HPDE6-E6E7 (cell line): ENCODE measurements around the gene TEX19.
"Not testable (repeated sequence)": the region's sequence is repeated elsewhere in the genome, so short reads cannot be mapped to it uniquely, and the experiment has no call there.

Source experiments
- DNase-seq: peaks from one replicate; pipeline ENCODE4 v3.0.0; 2011; ENCODE audit warnings: missing footprints; ENCODE audit errors: extremely low spot score

TEX19 gene

DNA sequence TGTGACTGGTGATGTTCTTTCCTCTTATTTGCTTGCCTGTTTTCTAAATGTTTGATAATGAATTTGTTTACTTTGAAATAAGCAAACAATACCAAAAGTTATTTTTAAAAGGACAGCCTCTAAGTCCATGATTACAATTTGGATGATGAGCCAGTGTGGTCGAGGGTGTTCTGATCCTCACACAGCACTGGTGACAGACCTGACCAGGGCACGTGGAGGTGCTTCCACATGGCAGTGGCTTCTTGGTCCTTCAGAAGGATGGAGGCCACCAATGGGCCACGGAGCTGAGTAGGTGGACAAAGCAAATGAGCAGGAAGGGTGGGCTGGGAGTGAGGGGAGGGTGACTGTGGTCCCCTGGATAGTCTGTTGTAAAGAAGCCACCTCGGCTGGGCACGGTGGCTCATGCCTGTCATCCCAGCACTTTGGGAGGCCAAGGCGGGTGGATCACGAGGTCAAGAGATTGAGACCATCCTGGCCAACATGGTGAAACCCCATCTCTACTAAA lies 4.2 kb upstream of the TEX19 start:
- no peak for DNase-seq

DNA sequence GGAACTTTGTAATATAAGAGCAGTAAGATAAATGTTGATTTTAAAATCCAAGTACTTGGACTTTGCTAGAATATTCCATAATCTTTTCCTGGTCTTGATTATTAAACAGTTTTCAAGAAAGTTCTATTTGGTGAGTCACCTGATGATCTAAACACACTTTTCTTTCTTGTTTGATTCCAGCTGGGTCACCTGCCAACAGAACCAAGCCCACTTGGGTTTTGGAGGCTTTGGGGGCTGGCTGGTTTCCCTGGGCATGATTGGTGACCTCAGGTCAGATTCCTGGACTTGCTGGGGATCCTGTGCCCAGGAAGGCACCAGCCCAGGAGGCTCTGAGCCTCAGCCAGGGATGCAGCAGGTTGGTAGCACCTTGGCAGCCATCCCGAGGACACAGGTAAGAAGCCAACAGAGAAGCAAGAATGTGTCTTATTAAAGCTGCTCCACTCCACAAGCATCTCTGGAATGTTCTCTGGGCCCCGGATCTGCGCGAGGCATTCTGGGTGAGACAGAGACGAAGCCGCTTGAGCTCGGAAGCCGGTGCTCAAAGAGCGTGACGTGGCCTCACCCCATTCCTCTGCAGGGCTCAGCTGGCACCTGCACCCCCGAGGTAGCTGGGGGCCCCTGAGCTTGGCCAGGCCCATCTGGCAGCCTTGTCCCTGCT lies 3.1 kb upstream of the TEX19 start:
- DNase-seq = peak; percentile 73

DNA sequence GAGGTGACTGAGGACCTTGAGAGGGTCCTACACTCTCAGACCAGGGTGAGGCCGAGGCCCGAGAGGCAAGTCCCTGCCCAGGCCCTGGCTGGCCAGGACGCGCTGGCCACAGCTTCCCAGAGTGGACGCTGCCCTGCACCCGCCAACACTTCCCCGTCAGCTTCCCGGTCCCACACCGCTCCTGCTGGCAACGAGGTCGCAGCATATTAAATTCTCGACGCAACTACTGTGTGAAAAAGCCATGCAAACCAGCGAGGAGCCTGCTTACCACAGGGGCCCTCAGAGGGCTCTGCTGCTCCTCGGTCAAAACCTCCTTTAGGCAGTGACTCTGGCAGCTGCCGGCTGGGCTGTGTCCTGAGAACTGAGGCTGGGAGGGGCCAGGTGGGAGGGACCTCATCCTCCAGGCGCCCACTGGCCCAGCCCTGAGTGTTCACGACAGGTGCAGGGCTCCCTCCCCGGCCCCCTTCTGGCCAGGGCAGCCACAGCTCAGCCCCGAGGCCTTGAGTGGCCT lies 2.1 kb upstream of the TEX19 start:
- no peak for DNase-seq

DNA sequence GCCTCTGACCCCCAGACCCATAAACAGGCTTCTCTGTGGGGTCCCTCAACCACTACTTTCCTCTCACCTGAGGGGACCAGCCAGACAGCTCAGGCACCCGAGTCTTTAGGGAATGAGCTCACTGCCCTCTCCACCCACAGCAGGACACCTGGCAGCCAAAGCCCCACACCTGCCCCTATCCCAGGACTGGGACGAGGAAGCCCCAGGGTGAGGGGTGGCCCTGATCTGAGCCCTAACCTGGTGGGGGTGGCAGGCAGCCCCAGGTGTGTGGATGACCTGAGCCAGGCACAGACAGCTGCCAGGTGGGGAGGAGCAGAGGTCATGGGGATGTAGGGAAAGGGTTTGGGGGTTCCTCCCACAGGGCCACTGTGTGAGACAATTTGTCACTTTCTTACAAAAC lies 1.7 kb upstream of the TEX19 start:
- DNase-seq = no peak

DNA sequence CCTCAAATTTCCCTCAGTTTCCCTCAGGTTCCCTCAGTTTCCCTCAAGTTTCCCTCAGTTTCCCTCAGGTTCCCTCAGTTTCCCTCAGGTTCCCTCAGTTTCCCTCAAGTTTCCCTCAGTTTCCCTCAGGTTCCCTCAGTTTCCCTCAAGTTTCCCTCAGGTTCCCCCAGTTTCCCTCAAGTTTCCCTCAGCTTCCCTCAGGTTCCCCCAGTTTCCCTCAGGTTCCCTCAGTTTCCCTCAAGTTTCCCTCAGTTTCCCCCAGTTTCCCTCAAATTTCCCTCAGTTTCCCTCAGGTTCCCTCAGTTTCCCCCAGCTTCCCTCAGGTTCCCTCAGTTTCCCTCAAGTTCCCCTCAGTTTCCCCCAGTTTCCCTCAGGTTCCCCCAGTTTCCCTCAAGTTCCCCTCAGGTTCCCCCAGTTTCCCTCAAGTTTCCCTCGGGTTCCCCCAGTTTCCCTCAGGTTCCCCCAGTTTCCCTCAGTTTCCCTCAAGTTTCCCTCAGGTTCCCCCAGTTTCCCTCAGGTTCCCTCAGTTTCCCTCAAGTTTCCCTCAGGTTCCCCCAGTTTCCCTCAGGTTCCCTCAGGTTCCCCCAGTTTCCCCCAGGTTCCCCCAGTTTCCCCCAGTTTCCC lies 516 bp downstream of the TEX19 start:
- DNase-seq = not testable (repeated sequence)

GRCh38 chr17:82361885-82362633 lies 3.0 kb downstream of the TEX19 start:
- DNase-seq = no peak

DNA sequence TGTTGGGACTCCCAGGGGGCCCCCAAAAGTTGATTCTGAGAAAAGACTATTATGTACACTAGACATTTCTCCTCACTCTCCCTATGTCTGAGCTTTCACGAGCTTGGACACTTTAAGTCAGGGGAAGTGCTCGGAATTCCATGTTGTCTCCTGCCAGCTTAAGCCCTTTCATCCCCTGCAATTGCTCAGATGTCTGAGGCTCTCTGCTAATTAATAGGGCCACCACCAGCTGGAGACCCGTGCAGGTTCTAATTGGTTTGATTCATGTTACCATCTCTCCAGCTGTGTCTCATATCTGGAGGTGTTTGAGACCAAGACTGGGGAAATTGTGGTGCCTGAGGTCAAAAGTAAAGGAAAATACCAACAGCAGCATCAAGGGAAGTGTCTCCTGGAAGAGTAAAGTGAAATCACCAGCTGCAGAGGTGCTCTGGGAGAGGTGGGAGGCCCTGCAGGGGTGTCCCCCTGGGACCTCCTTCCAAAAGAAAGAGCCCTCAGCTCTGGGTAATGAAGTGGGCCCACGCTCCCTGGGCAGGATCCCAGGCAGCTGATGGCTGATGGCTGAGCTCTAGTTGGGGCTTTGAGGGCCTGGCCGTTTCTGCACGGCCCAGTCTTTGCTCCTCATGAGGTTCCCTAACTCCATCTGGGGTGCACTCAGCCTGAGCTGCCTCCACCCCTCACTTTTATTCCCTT lies 6.7 kb downstream of the TEX19 start:
- no peak for DNase-seq

GRCh38 chr17:82366749-82367148 lies 7.7 kb downstream of the TEX19 start:
- DNase-seq = no peak

GRCh38 chr17:82367724-82368524 lies 8.9 kb downstream of the TEX19 start:
- DNase-seq = no peak

GRCh38 chr17:82369211-82369610 lies 10.2 kb downstream of the TEX19 start:
- no peak for DNase-seq

- no peak for DNase-seq
These were observed 11.7 kb downstream of the TEX19 start for GRCh38 chr17:82370471-82371332.

DNA sequence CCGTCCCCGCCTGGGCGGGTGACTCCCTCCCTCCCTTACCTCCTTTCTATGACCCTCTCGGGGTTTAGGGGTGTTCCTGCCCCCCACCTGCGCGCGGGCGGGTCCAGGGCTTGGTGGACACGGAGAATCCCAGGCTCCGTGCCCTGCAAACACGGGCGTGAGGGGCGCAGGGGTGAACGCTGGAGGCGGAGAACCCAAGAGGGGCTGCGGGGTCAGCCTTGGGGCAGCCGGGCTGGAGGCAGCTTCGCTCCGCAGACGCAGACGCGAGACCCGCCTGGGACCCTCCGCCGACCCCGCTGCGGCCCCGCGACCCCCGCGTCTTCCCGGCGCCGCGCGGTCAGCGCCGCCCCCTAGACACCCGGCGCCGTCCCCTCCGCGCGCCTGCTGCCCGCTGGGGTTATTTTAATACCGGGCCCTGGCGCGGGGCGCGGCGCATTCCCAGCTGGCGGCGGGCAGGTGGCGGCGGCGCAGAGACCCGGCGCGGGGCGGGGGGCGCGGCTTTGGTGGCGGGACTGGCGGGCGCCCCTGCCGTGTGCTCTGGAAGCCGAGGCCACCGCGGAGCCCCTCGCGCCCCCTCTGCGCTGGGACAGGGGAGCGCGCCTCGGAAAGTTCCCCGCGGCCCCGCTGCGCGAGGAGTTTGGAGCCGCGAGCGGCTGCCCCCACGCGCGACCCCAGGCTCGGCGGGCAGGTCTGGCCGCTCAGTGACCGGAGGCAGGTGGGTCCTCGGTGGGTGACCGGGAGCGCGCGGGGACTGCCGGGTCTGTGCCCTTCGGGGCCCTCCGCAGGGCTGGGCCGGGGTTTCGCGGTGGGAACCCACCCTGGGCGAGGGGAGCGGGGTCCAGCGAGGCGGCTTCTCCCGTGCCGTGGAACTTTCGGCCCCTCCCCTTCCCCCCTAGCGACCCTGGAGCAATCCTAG lies 12.5 kb downstream of the TEX19 start, which contains the start of gene UTS2R:
Gene UTS2R, plus strand, starts transcription at position 433 of the 916 bp plus-strand sequence. CDS start 2,560 bp downstream, outside the sequence.
- no peak for DNase-seq

- no peak for DNase-seq
These were observed 13.4 kb downstream of the TEX19 start for GRCh38 chr17:82372249-82373071.

- DNase-seq = not testable (repeated sequence)
These were observed 14.0 kb downstream of the TEX19 start for GRCh38 chr17:82373072-82373452.

DNA sequence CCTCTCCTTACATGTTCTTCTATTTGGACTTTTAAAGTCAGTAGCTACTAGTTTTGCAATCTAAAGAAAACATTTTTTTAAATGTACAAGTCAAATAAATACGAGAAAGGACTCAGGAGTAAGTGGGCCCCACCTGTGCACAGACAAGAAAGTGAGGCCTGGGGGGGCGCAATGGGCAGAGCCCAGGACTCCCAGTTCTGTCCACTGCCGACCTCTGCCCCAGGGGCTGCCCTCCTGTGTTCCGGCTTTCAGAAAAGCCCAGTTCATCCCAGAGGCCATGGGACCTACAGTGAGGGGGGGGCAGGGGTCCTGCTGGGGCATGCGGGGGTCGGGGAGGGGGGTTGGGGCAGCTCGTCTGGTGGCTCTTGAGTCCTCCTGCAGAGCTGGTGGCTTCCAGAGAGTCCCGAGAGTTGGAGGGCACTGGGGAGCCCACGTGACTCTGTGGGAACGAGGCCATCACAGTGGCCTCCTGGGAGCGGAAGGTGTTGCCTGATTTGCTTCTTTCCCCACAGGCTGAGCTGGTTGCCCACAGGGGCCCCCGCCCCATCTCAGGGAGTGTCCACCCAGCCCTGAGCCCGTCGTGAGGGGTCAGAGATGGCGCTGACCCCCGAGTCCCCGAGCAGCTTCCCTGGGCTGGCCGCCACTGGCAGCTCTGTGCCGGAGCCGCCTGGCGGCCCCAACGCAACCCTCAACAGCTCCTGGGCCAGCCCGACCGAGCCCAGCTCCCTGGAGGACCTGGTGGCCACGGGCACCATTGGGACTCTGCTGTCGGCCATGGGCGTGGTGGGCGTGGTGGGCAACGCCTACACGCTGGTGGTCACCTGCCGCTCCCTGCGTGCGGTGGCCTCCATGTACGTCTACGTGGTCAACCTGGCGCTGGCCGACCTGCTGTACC lies 14.9 kb downstream of the TEX19 start:
- no peak for DNase-seq

DNA sequence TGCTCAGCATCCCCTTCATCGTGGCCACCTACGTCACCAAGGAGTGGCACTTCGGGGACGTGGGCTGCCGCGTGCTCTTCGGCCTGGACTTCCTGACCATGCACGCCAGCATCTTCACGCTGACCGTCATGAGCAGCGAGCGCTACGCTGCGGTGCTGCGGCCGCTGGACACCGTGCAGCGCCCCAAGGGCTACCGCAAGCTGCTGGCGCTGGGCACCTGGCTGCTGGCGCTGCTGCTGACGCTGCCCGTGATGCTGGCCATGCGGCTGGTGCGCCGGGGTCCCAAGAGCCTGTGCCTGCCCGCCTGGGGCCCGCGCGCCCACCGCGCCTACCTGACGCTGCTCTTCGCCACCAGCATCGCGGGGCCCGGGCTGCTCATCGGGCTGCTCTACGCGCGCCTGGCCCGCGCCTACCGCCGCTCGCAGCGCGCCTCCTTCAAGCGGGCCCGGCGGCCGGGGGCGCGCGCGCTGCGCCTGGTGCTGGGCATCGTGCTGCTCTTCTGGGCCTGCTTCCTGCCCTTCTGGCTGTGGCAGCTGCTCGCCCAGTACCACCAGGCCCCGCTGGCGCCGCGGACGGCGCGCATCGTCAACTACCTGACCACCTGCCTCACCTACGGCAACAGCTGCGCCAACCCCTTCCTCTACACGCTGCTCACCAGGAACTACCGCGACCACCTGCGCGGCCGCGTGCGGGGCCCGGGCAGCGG lies 15.7 kb downstream of the TEX19 start:
- DNase-seq = no peak
